Measurements from ENCODE around the gene ANKRD44.

Gene ANKRD44

GRCh38 chr2:197168705-197169104, 141.9 kb downstream of the ANKRD44 start:
- no peak for DNase-seq

GRCh38 chr2:197167608-197168314, 142.8 kb downstream of the ANKRD44 start:
- no peak for DNase-seq

- DNase-seq: no peak
These were observed 145.6 kb downstream of the ANKRD44 start for GRCh38 chr2:197165020-197165419.

- DNase-seq: no peak
These were observed 146.3 kb downstream of the ANKRD44 start for GRCh38 chr2:197164141-197164754.

GRCh38 chr2:197163712-197164140, 146.9 kb downstream of the ANKRD44 start:
- DNase-seq: no peak

- no peak for DNase-seq
These were observed 148.8 kb downstream of the ANKRD44 start for GRCh38 chr2:197161774-197162173.

GRCh38 chr2:197159661-197160211, 150.8 kb downstream of the ANKRD44 start:
- DNase-seq: no peak

- no peak for DNase-seq
These were observed 151.7 kb downstream of the ANKRD44 start for GRCh38 chr2:197158591-197159550.

- no peak for DNase-seq
These were observed 152.6 kb downstream of the ANKRD44 start for GRCh38 chr2:197157879-197158537.

- no peak for DNase-seq
These were observed 153.8 kb downstream of the ANKRD44 start for GRCh38 chr2:197156771-197157170.

GRCh38 chr2:197152451-197153228, 157.9 kb downstream of the ANKRD44 start:
- DNase-seq: no peak

GRCh38 chr2:197149546-197149945, 161.0 kb downstream of the ANKRD44 start:
- DNase-seq: no peak

- DNase-seq: no peak
These were observed 162.2 kb downstream of the ANKRD44 start for GRCh38 chr2:197148401-197148800.

- no peak for DNase-seq
These were observed 162.6 kb downstream of the ANKRD44 start for GRCh38 chr2:197147942-197148341.

GRCh38 chr2:197146995-197147394, 163.6 kb downstream of the ANKRD44 start:
- no peak for DNase-seq

GRCh38 chr2:197145471-197146056, 165.0 kb downstream of the ANKRD44 start:
- no peak for DNase-seq

GRCh38 chr2:197144183-197144582, 166.4 kb downstream of the ANKRD44 start:
- no peak for DNase-seq

GRCh38 chr2:197141702-197142473, 168.7 kb downstream of the ANKRD44 start:
- DNase-seq: no peak

- no peak for DNase-seq
These were observed 170.5 kb downstream of the ANKRD44 start for GRCh38 chr2:197140045-197140444.

- no peak for DNase-seq
These were observed 172.1 kb downstream of the ANKRD44 start for GRCh38 chr2:197138506-197138905.
